Stimulated activated CD4-positive, alpha-beta T cell treated with anti-CD3 and anti-CD28 coated beads, TNF-alpha, amount 100 ng/mL, for 1 hour (primary cell): ENCODE data around the gene PFKFB3.
"Not testable (repeated sequence)": the region's sequence is repeated elsewhere in the genome, so short reads cannot be mapped to it uniquely, and the experiment has no call there.

Experiments used
- DNase-seq, 3 donors: peaks; one replicate each; pipeline ENCODE4 v3.0.0-alpha.2; 2020; ENCODE audit warnings: low read depth in 3 of 3, low spot score in 1 of 3

PFKFB3 gene

DNA sequence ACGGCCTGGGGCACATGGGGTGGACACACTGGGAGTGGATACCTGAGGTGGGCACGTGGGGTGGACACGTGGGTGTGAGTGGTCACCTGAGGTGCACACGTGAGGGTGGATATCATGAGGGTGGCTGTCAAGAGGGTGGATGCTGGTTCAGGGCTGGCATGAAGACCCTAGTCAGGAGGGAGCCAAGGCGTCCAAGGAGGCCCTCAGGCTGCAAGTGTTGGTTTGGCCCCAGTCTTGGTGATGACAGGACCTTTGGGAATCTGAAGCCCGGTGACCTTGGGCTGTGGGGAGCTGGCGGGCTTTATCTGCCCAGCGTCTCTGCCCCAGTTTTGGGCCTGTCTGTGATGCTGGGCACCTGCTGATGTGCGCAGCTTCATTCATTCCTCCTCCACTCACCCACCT lies 24.9 kb upstream of the PFKFB3 start:
- no peak for DNase-seq

DNA sequence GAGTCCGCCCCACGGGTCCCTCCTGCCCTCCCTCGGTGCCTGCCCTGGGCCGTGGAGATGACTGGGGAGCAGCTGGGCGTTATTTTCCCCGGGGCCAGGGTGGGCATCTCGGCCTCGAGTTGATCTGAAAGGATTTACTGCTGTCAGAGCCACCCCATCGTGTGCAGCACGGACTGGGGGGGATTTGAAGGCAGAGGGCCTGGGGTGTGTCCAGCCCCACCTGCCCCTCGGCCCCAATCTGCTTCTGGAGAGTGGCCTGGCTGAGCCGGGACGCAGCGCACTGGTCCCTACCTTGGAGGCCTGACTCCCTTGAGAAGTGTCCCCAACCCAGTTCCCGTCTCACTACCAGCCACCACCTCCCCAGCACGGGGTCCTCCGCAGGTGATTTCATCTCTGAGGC lies 24.2 kb upstream of the PFKFB3 start:
- DNase-seq = no peak

DNA sequence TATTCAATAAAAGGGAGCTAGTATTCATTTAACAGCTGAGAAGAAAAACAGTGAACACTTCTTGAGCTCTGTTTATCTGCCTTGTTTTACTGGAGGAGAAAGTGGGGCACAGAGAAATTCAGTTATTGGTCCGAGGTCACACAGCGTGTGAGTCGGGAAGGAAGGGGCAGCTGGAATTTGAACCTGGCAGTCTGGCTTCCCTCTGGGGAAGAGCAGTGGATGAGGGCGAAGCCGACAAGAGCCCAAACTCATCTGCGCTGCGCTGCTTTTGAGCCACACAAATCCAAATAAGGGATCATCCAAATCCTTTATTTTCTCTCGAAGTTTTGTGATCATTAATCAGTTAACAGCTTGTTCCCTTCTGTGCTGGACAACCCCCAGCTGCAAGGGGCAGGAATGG lies 23.7 kb upstream of the PFKFB3 start:
- no peak for DNase-seq

DNA sequence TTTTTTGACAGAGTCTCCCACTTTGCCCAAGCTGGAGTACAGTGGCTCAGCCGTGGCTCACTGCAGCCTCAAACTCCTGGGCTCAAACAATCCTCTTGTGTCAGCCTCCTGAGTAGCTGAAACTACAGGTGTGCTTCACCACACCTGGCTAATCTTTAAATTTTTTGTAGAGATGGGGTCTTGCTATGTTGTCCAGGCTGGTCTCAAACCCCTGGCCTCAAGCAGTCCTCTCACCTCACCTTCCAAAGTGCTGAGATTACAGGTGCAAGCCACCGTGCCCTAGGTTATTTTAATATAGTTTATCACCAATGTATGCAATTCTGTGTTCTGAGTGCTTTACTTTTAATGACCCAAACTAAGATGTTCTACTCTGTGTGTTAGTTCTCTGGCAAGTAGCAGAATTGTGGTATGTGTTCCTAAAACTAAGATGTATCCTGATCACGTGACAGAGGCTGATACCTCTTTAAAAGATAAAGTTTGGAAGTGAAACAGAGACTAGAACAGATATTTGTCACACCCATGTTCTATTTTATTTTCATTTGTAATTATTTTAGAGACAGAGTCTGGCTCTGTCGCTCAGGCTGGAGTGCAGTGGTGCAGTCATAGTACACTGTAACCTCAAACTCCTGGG lies 22.1 kb upstream of the PFKFB3 start:
- no peak for DNase-seq

DNA sequence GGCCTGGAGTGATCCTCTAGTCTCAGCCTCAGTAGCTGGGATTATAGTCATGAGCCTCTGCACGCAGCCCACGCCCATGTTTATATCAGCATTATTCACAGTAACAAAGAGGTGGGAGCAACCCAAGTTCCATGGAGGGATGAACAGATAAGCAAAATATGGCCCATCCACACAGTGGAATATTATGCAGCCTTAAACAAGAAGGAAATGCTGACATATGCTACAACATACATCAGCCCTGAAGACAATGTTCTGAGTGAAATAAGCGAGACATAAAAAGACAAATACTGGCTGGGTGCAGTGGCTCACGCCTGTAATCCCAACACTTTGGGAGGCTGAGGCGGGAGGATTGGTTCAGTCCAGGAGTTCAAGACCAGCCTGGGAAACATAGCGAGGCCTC lies 21.5 kb upstream of the PFKFB3 start:
- DNase-seq = no peak

DNA sequence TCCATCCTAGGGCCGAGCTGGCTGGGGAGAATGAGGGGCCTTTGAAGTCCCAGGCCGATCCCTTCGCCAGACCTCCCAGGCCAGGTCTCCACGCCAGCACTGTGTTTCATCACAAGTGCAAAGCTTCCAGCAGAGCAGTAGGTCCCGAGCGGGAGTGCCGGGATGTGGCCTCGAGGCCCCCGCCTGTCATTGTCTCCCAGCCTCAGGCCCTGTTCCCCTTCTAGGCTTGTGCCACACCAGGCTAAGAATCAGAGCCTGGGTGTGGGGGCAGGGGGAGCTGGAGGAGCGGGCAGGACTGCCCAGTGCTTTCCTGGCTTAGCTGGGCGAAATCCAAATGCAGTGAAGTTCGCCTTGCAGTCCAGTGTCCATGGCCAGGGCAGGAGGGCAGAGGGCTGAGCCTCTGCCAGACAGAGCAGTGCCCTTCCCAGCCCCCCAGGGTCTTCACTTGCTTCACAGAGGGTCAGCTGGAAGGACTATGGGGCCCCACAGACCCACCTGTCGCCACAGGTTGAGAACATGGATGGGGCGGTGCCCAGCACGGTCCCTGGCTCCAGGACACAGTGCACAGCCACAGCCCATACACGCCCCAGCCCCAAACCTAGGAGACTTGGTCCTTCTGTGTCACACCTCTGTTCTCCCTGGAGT lies 20.2 kb upstream of the PFKFB3 start:
- DNase-seq = no peak

DNA sequence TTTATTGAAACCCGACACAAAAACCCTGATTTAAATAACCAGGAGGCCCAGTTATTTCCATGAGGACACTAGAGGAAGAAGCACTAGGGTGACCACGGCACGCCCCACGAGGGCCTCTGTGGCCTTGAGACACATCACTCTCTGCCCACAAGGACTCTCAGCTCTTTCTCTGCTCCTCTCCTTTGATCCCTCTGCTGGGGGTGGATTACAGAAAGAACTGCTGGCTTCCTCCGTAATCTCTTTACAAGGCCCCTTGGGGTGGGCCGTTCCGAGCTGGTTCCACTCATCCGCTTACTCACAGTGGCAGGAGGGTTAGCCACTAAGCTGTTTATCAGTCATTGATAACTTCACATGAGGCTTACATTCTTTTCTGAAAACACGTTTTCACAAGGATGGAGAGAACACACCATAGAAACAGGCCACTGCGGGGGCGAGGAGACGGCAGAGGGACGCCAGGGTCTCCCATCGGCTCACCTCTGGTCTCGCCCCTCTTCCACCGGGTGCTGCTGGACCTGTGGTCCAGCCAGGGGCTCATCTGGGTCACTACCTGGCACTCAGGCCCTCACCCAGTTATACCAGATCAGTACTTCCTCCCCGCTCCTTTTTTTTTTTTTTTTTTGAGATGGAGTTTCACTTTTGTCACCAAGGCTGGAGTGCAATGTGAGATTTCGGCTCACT lies 17.6 kb upstream of the PFKFB3 start:
- DNase-seq = no peak

DNA sequence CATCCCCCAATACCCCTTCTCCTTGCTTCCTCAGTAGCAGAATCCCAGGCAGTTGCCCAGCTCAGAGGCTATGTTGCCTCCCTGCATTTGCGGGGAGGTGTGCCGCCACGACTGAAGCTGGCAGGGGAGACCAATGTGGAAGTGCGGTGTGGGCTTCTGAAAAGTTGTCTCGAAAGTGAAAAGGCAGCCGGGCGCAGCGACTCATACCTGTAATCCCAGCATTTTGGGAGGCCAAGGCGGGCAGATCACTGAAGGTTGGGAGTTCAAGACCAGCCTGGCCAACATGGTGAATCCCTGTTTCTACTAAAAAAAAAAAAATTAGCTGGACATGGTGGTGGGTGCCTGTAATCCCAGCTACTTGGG lies 15.9 kb upstream of the PFKFB3 start:
- no peak for DNase-seq

DNA sequence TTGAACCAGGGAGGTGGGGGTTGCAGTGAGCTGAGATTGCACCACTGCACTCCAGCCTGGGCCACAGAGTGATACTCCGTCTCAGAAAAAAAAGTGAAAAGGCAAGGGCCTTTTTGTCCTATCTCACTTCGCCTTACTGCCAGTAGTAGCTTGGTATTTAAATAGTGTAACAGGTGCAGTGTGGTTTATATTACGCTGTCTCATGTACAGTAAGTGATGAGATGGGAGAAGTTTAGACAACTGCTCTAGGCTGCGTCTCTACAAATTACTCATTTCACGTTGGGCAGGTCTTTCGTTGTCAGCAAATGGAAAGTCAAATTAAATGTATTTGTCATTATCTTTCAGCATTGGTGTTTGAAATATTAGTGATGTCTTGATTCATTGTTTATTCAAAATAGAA lies 15.5 kb upstream of the PFKFB3 start:
- DNase-seq = no peak

DNA sequence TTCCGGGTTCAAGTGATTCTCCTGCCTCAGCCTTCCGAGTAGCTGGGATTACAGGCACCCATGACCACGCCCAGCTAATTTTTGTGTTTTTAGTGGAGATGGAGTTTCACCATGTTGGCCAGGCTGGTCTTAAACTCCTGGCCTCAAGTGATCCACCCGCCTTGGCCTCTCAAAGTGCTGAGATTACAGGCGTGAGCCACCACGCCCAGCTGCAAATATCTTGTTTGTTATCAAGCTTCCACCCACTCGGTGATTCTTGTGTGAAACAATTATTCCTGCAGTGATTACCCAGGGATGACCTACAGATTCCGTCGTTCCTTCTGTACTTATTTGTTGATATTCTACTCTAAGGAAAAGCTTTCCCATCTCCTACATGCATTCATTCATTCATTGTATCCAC lies 12.7 kb upstream of the PFKFB3 start:
- not testable (repeated sequence) for DNase-seq

DNA sequence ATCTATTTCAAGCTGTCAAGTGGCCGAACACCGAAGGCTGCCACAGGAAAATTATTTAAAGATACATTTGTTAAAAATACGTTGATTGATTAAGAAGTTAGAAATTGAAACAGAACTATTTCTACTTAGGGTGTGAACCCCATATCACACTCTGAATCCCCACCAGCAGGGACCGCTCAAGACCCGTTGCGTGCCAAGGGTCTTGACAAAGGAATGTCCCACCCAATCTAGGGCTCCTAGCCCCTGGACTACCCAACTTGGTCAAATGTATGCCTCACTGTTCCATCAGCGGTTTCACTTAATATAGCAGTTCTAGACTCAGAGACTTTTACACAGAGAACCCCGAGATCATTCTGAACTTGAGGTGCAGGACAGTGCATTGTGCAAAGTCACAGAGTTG lies 11.6 kb upstream of the PFKFB3 start:
- no peak for DNase-seq

DNA sequence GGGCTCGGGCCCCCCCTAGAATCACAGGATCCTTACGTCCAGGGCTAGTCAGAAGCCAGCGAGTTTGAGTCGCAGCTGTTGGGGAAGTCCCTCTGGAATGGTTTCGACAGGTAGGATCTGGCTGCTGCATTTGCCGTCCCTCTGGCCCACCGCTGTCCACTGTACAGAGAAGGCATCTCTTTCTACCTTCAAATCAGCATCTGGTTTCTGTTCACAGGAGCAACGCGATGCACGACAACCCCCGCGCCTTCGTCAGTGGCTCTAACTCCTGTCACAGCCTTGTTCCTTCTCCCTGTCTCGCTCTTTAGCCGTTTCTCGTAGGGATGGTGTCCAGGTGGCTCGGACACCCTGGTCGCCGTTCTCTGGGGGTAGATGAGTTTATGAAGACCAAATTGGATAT lies 11.2 kb upstream of the PFKFB3 start:
- no peak for DNase-seq

DNA sequence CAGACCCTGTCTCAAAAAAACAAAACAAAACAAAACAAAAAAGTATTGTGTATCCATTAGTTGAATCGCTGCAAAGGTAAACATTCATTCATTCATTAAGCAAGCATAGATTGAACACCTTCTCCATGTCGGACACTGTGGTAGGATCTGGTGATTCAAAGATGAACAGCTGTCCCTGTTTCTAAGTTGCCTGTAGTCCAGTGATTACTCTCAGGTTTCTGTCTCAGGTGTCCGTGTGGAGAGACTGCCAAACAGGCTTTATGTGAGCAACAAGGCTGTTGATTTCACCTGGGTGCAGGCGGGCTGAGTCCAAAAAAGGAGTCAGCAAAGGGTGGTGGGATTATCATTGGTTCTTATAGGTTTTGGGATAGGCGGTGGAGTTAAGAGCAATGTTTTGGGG lies 9.4 kb upstream of the PFKFB3 start:
- not testable (repeated sequence) for DNase-seq

DNA sequence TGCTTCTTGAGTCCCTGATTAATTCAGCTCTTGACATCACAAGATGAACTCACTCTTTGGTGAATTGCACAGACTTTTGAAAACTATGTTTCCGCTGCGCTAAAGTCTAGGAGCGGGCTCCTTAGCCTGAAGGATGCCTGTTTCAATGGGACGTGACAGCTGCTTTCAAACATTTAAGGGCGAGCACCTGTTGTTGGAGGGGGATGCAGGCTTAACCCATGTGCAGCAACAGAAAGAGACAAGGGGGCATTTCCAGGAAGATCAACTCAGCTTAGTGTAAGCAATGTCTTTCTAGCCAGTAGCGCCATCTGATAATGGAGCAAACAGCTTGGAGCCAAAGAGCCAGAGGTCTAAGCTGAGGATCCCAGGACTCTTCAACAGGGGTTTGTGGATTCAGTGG lies 8.4 kb upstream of the PFKFB3 start:
- no peak for DNase-seq

DNA sequence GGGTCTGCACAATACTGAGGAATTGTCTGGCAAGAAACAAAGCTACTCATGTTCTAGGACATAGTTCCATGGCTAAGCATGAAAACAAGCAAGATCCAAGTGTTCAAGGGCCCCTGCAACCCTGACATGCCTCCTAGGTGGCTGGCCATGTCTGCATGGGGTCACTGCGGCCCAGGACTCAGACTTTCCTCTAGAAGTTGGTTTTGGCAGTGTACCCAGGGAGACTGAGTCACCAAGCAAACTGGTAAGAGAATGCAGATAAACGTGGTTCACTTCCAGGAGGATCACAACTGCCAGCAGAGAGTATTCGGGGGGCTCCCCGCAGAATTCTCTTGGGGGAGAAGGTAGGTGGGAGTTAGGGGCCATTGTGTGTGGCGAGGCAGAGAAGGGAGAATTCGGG lies 7.4 kb upstream of the PFKFB3 start:
- DNase-seq = no peak

DNA sequence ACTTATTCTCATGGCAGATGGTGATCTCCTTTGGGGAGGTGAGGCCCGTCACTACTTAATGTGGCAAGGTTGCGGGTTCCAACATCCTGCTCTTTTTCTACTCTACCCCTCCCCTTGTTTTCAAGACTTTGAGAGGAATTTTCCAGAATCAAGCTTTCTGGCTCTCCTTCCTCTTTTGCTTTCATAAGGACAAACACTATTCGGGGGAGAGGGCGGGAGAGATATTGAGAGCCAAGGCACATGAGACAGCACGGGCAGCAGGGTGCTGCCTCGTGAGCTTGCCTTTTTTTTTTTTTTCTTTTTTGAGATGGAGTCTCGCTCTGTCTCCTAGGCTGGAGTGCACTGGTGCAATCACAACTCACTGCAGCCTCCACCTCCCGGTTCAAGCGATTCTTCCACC lies 6.9 kb upstream of the PFKFB3 start:
- no peak for DNase-seq

DNA sequence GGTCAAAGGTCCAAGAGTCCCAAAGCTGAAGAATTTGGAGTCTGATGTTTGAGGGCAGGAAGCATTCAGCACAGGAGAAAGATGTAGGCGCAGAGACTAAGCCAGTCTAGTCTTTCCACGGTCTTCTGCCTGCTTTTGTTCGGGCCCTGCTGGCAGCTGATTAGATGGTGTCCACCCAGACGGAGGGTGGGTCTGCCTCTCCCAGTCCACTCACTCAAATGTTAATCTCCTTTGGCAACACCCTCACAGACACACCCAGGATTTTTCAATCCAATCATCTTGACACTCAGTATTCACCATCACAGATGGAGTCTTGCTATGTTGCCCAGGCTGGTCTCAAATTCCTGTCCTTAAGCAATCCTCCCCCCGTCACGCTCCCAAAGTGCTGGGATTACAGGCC lies 6.2 kb upstream of the PFKFB3 start:
- not testable (repeated sequence) for DNase-seq

DNA sequence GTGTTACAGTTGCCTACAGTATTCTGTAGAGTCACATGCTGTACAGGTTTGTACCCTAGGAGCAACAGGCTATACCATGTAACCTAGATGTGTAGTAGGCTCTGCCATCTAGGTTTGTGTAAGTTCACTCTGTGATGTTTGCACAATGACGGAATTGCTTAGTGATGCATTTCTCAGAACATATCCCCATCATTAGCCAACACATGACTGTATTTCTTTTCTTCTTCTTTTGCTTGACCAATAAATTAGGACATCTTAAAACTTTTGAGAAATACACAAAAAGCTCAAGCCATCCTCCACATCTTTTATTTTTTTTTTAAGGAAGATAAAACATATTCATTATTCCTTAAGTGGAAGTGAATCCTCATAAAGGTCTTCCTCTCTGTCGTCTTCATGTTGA lies 5.4 kb upstream of the PFKFB3 start:
- DNase-seq = no peak

DNA sequence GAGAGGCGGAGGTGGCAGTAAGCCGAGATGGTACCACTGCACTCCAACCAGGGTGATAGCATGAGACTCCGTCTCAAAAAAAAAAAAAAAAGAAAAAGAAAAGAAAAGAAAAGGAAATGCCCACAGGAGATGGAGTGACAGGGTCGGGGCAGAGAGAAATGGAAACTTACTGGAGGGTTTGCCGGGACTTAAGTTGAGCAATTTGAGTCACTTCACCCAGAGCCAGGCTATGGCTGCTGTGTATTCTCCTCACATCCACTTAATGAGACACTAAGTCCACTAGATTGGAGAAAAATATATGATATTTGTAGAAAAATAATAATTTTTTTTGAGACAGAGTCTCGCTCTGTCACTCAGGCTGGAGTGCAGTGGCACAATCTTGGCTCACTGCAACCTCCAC lies 4.6 kb upstream of the PFKFB3 start:
- no peak for DNase-seq

DNA sequence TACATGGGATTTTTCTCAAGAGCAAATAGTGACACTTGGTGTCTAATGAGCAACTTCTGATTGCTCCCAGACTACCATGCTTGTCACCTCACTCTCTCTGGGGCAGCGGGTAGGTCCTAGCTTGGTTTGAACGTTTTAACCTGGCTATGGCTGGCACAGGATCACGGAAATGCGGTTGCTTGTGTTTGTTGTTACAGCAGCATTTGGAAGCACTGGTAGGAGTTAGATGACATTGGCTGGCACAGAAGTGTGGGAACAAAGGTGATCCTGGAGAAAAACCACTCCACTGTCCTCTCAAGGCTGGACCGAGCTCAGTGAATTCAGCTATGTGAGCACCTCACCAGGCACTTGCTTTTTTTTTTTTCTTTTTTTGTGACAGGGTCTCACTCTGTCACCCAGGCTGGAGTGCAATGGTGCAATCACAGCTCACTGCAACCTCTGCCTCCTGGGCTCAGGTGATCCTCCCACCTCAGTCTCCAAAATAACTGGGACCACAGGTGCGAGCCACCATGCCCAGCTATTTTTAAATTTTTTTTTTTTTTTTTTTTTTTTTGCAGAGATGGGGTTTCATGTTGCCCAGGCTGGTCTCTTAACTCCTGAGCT lies 3.5 kb upstream of the PFKFB3 start:
- DNase-seq = no peak

DNA sequence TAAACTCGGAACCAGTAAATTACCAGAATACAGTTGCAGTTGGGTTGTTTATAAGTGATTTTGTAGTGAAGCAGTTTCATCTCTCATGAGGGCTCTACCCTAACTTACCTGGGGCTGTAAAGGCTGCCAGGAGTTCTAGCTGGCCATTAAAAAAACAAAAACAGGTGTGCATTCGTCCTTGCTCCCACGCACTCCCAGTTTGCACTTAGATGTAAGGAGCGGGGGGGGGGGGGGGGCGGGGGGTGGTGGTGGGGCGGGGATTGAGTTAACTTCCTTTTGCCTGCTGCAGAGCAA lies 2.3 kb upstream of the PFKFB3 start:
- no peak for DNase-seq

DNA sequence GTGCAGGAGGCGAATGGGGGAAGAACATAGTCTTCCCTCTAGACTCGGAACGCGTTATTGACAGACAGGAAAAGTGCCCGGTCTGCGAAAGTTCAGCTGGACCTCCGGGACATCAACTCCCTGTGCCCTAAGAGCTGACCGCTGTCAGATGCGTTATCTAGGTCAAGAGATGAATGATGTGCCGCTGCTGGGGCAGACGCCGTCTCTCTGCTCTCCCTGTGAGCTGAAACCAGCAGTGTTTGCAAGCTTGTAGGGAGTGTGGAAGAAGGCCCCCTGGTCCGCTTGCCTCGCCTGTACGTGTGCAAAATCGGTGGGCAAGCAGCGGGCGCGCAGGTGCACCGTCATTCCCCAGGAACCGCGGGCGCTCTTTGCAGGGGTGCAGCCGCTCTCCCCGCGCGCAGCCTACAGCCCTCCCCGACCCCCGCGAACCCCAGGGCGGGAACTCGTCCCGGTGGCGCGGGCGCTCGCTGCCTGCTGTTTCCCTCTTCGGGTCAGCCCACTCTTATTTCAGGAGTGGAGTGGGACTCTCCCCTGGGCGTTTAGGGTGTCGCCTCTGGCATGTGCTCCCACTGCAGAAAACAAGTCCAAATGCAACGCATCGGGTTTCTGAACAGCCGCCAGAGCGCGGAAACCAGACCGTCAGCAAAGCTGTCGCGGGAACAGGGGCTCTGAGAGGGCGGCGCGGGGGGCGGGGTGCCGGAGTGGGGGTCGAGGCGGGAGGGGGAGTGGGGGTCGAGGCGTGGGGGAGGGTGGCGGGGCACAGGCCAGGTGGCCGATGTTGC lies 1.8 kb upstream of the PFKFB3 start:
- peak in 1 of 3 donors; percentile 35 for DNase-seq
